HCT116 (cell line): ENCODE measurements around the gene CAPRIN1. TPM values are rescaled to one million over a fixed set of nuclear protein-coding genes. Genes with fewer than 3 reads are reported as not detected.
"Not testable (repeated sequence)": the region's sequence is repeated elsewhere in the genome, so short reads cannot be mapped to it uniquely, and the experiment has no call there.

Experiments
- ATAC-seq: fragments of 200-7000 bp; cut with Tn5 transposase; 2 replicates; pipeline ENCODE4 v1.9.1; 2020; ENCODE audit warnings: mild to moderate bottlenecking, moderate library complexity
- BruUV-seq: library from RNA; stranded (reverse); fragments of 400-500 nt; replicated peaks from 2 replicates; lab custom pipeline; 2021; lab: Mats Ljungman, UMichigan
- CTCF ChIA-PET: fragments of 300-600 bp; sonication (Branson Sonifier 250); formaldehyde crosslinking; loops from one replicate; lab custom pipeline; 2021; ENCODE audit warnings: antibody characterized with exemption; lab: Charles Lee
- POLR2A ChIA-PET: fragments of 300-600, 350-600 bp; sonication (Branson Sonifier 250); formaldehyde crosslinking; loops from one replicate; lab custom pipeline; 2021; ENCODE audit warnings: antibody characterized with exemption; lab: Charles Lee
- RAD21 ChIA-PET, 2 experiments: fragments of 300-600 bp; sonication (Branson Sonifier 250); formaldehyde crosslinking; loops; one replicate each; lab custom pipeline; 2023; ENCODE audit warnings: low total read pairs in 2 of 2; ENCODE audit not compliant: uncharacterized antibody in 2 of 2, unreplicated experiment in 2 of 2, low non-redundant PET in 1 of 2; lab: Charles Lee
- DNase-seq: peaks from one replicate; pipeline ENCODE4 v3.0.0-alpha.2; 2010; ENCODE audit warnings: low read depth, low spot score
- H2AFZ ChIP-seq: fragments of 200-600 bp; shearing (Covaris generic), sonication (generic); 2 replicates; pipeline ENCODE4 v1.6.1; 2017; ENCODE audit warnings: low read depth, mixed run types, mixed read lengths, antibody characterized with exemption, low read length; ENCODE audit not compliant: poor library complexity, severe bottlenecking
- H3K27ac ChIP-seq: 2 replicates; pipeline ENCODE4 v1.5.1; 2012; ENCODE audit warnings: low read depth, low read length
- H3K27me3 ChIP-seq: fragments of 200-600 bp; sonication (generic); 2 replicates; pipeline ENCODE4 v1.6.1; 2016; ENCODE audit warnings: mixed run types, low read length, mixed read lengths; ENCODE audit not compliant: insufficient read depth
- H3K36me3 ChIP-seq, 2 experiments: fragments of 200-500 bp in 1 of 2; fragments of 200-600 bp in 1 of 2; sonication (Bioruptor generic) in 1 of 2; sonication (generic) in 1 of 2; 2 replicates each; pipeline versions ENCODE4 v1.5.1 to v1.6.1; 2014 to 2016; ENCODE audit warnings: low read length in 2 of 2, inconsistent platforms in 1 of 2, mixed read lengths in 1 of 2, mixed run types in 1 of 2; ENCODE audit not compliant: insufficient read depth in 2 of 2, control insufficient read depth in 1 of 2
- H3K4me1 ChIP-seq, 2 experiments: fragments of 200-600 bp in 1 of 2; sonication (generic) in 1 of 2; 2 replicates each; pipeline versions ENCODE4 v1.5.1 to v1.6.1; 2012 to 2017; ENCODE audit warnings: low read length in 2 of 2, inconsistent platforms in 1 of 2, mild to moderate bottlenecking in 1 of 2, mixed read lengths in 1 of 2, mixed run types in 1 of 2, moderate library complexity in 1 of 2; ENCODE audit not compliant: insufficient read depth in 2 of 2, control insufficient read depth in 1 of 2
- H3K4me2 ChIP-seq: fragments of 200-600 bp; sonication (generic); 2 replicates; pipeline ENCODE4 v1.6.1; 2017; ENCODE audit warnings: mixed run types, low read length, mixed read lengths
- H3K4me3 ChIP-seq, 2 experiments: fragments of 200-600 bp in 1 of 2; sonication (generic) in 1 of 2; replicated peaks in 1 of 2; 2 replicates each; pipeline ENCODE4 v1.5.1; 2011 to 2016; ENCODE audit warnings: low read length in 2 of 2, control low read depth in 1 of 2, low read depth in 1 of 2, mild to moderate bottlenecking in 1 of 2, mixed read lengths in 1 of 2, mixed run types in 1 of 2
- H3K79me2 ChIP-seq: fragments of 200-600 bp; sonication (generic); 2 replicates; pipeline ENCODE4 v1.6.1; 2017; ENCODE audit warnings: mild to moderate bottlenecking, mixed run types, low read length, moderate library complexity, mixed read lengths; ENCODE audit not compliant: insufficient read depth
- H3K9ac ChIP-seq: fragments of 200-600 bp; sonication (generic); 2 replicates; pipeline ENCODE4 v1.6.1; 2016; ENCODE audit warnings: low read length, mixed read lengths
- H3K9me2 ChIP-seq: fragments of 200-600 bp; sonication (generic), shearing (Covaris generic); 2 replicates; pipeline ENCODE4 v1.6.1; 2017; ENCODE audit warnings: mixed run types, mild to moderate bottlenecking, moderate library complexity; ENCODE audit not compliant: insufficient read depth
- H3K9me3 ChIP-seq, 2 experiments: fragments of 200-500 bp in 1 of 2; fragments of 200-600 bp in 1 of 2; sonication (Bioruptor generic) in 1 of 2; sonication (generic) in 1 of 2; 2 replicates each; pipeline ENCODE4 v1.6.1; 2014 to 2017; ENCODE audit warnings: low read length in 2 of 2, mixed read lengths in 2 of 2, inconsistent platforms in 1 of 2, low read depth in 1 of 2, mild to moderate bottlenecking in 1 of 2, mixed run types in 1 of 2, moderate library complexity in 1 of 2; ENCODE audit not compliant: control insufficient read depth in 1 of 2, insufficient read depth in 1 of 2
- H4K20me1 ChIP-seq: fragments of 200-600 bp; sonication (generic), shearing (Covaris generic); 2 replicates; pipeline ENCODE4 v1.6.1; 2017; ENCODE audit warnings: mixed run types, mild to moderate bottlenecking, moderate library complexity; ENCODE audit not compliant: insufficient read depth
- ZFX ChIP-seq: fragments of 450-650 bp; IDR thresholded peaks from 2 replicates; pipeline ENCODE4 v1.6.1; 2017
- intact Hi-C: fragments of 100-400 bp; cut with micrococcal nuclease; formaldehyde crosslinking; loops from 2 replicates; pipeline ENCODE4 v1.10.0; 2022
- total RNA-seq: library from RNA; stranded (reverse); gene quantifications from one replicate; pipeline ENCODE4 v1.2.1, GENCODE V29; 2021; ENCODE audit not compliant: unreplicated experiment
- TF ChIP-seq, protein P1 (sequence below): IDR thresholded peaks from 2 replicates; pipeline ENCODE4 v1.6.1; 2011; ENCODE audit warnings: mild to moderate bottlenecking, low read length, moderate library complexity; ENCODE audit not compliant: insufficient replicate concordance; ENCODE audit errors: extremely low read depth
- TF ChIP-seq, protein P2 (sequence below), 3 experiments: fragments of 200-600 bp in 1 of 3; sonication (generic) in 1 of 3; IDR thresholded peaks in 2 of 3; conservative IDR thresholded peaks in 1 of 3; 2 replicates each; pipeline ENCODE4 v1.5.1; 2012 to 2017; ENCODE audit warnings: low read depth in 2 of 3, low read length in 2 of 3, antibody characterized with exemption in 1 of 3, borderline replicate concordance in 1 of 3, control low read depth in 1 of 3, mild to moderate bottlenecking in 1 of 3, mixed read lengths in 1 of 3, mixed run types in 1 of 3, moderate library complexity in 1 of 3; ENCODE audit not compliant: insufficient read depth in 1 of 3

CAPRIN1 gene
- total RNA-seq, 1 experiment from 2014 or later: 285 TPM

DNA sequence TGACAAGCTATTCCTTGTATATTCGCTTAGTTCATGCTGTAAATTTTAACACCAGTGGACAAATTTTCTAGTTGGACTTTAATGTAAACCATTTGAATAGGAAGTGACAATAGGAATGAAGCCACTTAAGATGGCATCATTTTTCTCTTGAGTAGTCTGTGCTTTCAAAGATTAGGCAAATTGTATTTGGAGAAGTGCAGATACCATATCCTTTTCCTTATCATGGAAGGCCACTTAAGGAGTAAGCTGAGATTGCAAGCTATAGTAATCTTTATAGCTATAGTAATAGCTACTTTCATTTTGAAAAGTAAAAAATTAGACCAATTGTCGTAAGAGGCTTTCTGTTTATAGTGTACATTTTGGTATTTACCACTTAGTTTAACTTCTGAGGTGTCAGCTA lies 12.8 kb downstream of the CAPRIN1 start:
- Histone ChIP-seq H3K27me3 (no peaks in the 10 kb centered on the region), H3K4me2 (no peak overlapping the region), H2AFZ (no peak overlapping the region), H3K4me3 (no peak overlapping the region), H3K36me3 (peaks cover 9 to 16% of the 10 kb centered on the region in 2 experiments; a peak in 2 of 4 replicates), H3K4me1 (peaks cover 20 to 61% of the 10 kb centered on the region in 2 experiments), H3K9me2 (no peaks in the 10 kb centered on the region), H3K9me3 (no peaks in the 10 kb centered on the region), H3K9ac (no peak overlapping the region), H3K79me2 (peaks cover 100% of the 10 kb centered on the region), H3K27ac (no peak overlapping the region), H4K20me1 (peaks cover 48% of the 10 kb centered on the region; the same call in 1 of the 2 replicates)
- TF ChIP-seq, protein P1, sequence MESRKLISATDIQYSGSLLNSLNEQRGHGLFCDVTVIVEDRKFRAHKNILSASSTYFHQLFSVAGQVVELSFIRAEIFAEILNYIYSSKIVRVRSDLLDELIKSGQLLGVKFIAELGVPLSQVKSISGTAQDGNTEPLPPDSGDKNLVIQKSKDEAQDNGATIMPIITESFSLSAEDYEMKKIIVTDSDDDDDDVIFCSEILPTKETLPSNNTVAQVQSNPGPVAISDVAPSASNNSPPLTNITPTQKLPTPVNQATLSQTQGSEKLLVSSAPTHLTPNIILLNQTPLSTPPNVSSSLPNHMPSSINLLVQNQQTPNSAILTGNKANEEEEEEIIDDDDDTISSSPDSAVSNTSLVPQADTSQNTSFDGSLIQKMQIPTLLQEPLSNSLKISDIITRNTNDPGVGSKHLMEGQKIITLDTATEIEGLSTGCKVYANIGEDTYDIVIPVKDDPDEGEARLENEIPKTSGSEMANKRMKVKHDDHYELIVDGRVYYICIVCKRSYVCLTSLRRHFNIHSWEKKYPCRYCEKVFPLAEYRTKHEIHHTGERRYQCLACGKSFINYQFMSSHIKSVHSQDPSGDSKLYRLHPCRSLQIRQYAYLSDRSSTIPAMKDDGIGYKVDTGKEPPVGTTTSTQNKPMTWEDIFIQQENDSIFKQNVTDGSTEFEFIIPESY: no peak
- BruUV-seq: no TSS peak
- intact Hi-C loops: no loop called here
- ChIA-PET CTCF (no interaction called here), RAD21 (no interaction called here), POLR2A (no interaction called here)
- ATAC-seq: no peak
- no peak for DNase-seq

DNA sequence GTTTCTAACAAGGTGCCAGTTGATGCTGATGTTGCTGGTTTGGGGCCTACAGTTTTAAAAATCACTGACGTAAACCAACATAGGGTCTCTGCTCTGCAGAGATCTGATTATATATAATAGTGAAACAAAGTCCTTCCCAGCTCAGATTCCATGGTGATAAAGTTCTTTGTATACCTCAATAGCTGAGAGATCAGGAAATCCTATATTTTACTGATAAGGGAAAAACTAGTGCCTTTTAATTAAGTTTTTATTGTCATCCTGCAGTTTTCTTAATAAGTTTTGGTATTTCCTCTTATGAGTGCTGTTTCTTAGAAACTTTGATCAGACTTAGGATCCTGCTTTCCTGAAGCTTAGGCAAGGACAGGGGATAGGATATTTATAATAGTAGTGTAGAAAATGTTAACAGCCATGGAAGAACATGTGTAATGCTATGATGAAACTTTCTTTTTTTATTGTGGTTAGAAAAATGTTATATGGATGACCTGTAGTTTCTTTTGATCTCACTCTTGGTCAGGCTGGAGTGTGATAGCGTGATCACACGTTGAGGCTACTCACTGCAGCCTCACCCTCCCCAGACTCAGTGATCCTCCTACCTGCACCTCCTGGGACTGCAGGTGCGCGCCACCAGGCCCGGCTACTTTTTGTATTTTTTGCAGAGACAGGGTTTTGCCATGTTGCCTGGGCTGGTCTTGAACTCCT lies 14.1 kb downstream of the CAPRIN1 start:
- POLR2A ChIA-PET: no interaction called here
- Histone ChIP-seq H3K27ac (no peak overlapping the region), H3K4me1 (peaks cover 22 to 70% of the 10 kb centered on the region in 2 experiments), H3K9me3 (no peaks in the 10 kb centered on the region), H3K9ac (0 out of 2 replicates have a peak overlapping the region, but pooled peaks have one; percentile 0), H2AFZ (no peak overlapping the region), H4K20me1 (peaks cover 50% of the 10 kb centered on the region; the same call in 1 of the 2 replicates), H3K36me3 (peaks cover 8 to 16% of the 10 kb centered on the region in 2 experiments; a peak in 2 of 4 replicates), H3K4me3 (no peak overlapping the region), H3K27me3 (no peaks in the 10 kb centered on the region), H3K79me2 (peaks cover 100% of the 10 kb centered on the region), H3K4me2 (peak overlapping the region; percentile 11), H3K9me2 (no peaks in the 10 kb centered on the region)
- CTCF ChIA-PET: no interaction called here
- DNase-seq: no peak
- no peak for TF ChIP-seq ZFX
- TF ChIP-seq, protein P2, sequence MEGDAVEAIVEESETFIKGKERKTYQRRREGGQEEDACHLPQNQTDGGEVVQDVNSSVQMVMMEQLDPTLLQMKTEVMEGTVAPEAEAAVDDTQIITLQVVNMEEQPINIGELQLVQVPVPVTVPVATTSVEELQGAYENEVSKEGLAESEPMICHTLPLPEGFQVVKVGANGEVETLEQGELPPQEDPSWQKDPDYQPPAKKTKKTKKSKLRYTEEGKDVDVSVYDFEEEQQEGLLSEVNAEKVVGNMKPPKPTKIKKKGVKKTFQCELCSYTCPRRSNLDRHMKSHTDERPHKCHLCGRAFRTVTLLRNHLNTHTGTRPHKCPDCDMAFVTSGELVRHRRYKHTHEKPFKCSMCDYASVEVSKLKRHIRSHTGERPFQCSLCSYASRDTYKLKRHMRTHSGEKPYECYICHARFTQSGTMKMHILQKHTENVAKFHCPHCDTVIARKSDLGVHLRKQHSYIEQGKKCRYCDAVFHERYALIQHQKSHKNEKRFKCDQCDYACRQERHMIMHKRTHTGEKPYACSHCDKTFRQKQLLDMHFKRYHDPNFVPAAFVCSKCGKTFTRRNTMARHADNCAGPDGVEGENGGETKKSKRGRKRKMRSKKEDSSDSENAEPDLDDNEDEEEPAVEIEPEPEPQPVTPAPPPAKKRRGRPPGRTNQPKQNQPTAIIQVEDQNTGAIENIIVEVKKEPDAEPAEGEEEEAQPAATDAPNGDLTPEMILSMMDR (IDR thresholded peaks at IDR 0.05 in 2 of 3, conservative IDR thresholded peaks at IDR 0.05 in 1 of 3; ENCODE audit: borderline replicate concordance in 1 of 3, insufficient read depth in 1 of 3, low read depth in 2 of 3, low read length in 2 of 3): peak in 2 of 3 experiments; percentile 42 to 50; a peak in 4 of 6 replicates
- BruUV-seq: no TSS peak
- peak; percentile 81 for ATAC-seq
- intact Hi-C loops: loop anchor here (5.0 kb wide), 1 partner anchor 68 kb away; no protein-coding TSS in a partner anchor
- RAD21 ChIA-PET: no interaction called here

DNA sequence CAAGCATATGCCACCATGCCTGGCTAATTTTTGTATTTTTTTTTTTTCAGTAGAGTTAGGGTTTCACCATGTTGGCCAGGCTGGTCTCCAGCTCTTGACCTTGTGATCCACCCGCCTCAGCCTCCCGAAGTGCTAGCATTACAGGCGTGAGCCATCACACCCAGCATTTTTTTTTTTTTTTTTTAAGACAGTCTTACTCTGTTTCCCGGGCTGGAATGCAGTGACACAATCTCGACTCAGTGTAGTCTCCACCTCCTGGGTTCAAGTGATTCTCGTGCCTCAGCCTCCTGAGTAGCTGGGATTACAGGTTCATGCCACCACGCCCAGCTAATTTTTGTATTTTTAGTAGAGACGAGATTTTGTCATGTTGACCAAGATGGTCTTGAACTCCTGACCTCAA lies 15.2 kb downstream of the CAPRIN1 start:
- H3K27ac ChIP-seq, POLR2A ChIA-PET, ATAC-seq, H2AFZ ChIP-seq, H3K9ac ChIP-seq, H3K4me3 ChIP-seq, H3K9me2 ChIP-seq, BruUV-seq, CTCF ChIA-PET, H3K27me3 ChIP-seq, RAD21 ChIA-PET, DNase-seq, H3K9me3 ChIP-seq: not testable (repeated sequence)
- H4K20me1 ChIP-seq: peaks cover 42% of the 10 kb centered on the region; the same call in 1 of the 2 replicates
- peak overlapping the region; percentile 26; the same call in 1 of the 2 replicates for H3K4me2 ChIP-seq
- H3K79me2 ChIP-seq: peaks cover 100% of the 10 kb centered on the region
- intact Hi-C loops: loop anchor here (5.0 kb wide), 1 partner anchor 69 kb away; no protein-coding TSS in a partner anchor
- H3K4me1 ChIP-seq: peaks cover 22 to 71% of the 10 kb centered on the region in 2 experiments
- H3K36me3 ChIP-seq: peaks cover 7 to 12% of the 10 kb centered on the region in 2 experiments; a peak in 2 of 4 replicates
